Middle frontal gyrus (tissue), 1 donor: ENCODE results near the gene CNPY1.

Experiments
- DNase-seq: peaks from one replicate; pipeline ENCODE4 v3.0.0-alpha.2; 2015; ENCODE audit warnings: low spot score; ENCODE audit errors: extremely low spot score

Gene CNPY1

GRCh38 chr7:155455776-155456737 lies 90.3 kb downstream of the CNPY1 start:
- no peak for DNase-seq

DNA sequence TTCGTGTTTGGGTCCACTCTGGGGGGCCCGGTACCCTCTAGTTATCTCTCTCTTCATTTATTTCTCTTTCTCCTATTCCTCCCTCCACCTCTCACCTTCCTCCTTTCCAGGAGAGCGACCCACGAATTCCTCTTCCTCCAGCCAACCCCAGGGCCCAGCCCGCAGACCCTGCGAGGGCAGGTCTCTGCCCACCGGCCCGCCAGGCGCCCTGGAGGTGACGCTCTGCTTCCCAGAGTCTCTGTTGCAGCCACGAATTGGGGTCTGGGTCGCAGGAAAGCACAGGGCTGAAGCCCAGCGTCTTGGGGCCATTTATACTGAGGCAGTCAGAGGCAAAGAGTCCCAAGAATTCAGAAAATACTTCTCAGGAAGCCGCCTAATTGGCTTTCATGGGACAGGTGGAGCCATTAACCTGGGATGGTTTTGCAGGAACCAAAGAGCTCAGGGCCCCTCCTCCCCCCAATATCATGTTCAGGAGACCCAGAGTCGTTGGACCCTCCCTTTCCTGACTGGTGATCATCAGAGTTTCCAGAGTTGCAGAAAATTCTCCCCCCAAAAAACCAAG lies 91.1 kb downstream of the CNPY1 start:
- no peak for DNase-seq

DNA sequence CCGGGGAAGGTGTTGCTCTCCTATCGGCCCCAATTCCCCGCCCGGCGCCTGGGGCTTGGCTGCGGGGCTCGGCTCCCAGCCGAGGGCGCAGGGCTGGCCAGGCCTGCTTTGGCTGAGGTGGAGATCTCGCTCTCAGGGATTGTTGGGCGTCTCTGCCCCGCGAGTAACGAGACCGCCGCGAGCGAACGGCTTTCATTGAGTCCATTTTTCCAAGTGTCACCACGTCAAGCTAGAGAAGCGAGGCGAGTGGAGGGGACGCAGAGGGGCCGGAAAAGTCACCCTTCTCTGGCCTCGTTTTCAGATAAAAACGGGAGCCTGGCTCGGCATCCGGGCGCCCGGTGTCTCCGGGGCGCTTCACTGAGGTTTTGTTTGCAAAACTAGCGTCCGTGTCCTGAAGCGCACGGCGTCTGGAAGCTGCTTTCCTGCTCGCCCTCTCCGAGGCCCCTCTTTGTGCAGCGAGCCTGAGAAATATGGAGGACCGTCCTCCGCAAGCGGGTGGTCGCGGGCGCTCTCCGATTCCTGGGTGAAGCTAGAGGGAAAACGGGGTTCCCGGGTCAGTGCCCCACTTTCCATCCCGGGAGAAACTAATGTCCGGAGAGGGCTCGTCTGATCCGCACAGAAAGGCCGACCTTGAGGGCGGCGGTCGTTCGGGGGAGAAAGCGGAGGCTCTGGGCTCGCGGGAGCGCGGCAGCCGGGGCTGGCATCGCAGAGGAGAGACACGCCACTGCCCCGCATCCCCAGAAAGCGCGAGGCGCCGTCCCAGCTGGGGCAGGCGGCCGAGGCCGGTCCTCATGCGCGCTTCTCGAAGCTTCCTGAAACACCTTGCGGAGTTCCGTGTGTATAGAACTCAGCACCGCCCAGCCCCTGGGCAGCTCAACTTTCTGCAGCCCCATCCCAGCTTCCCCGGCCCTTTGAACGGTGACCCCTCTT lies 91.9 kb downstream of the CNPY1 start:
- no peak for DNase-seq

GRCh38 chr7:155453296-155454182 lies 92.8 kb downstream of the CNPY1 start:
- DNase-seq = no peak

DNA sequence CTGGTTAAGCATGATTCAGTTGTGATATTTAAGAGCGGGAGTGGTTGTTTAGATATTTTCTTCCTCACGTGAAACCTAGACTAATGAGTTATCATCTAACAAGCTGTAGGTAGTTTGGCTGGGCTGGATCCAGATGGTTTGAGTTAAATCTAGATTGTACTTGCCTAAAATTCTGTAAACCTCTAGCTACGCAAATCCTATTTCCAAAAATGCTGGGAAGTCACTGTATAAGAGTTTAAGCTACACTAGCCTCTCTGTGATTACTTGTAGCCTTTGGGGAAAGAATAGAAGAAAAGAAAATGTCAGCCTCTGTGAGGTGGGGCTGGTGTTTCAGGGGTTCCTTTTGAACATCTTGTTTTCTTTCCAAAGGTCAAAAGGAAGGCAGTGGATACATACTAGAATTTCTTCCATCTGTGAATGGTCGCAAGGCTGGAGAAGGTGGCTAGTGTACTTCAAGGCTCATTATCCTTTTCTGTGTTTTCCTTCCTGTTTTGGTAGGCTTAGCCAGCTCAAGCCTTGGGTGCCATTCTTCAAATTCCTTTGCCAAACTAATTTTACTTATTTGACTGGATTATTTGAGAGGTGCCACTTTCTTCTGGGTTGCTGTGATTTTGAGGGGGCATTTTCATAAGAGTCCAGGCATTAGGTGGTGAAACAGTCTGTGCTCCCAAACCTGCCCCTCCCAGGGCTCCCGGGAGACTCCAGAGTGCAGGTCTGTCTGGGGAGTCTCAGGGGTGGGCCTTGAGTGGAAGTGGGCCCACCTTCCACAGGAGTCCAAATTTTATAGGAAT lies 93.7 kb downstream of the CNPY1 start:
- DNase-seq = no peak

GRCh38 chr7:155451840-155452239 lies 94.5 kb downstream of the CNPY1 start:
- no peak for DNase-seq
